B cell (primary cell): ENCODE data around the gene CHD6.

Experiments
- EZH2 ChIP-seq: IDR thresholded peaks from 2 replicates; pipeline ENCODE4 v1.6.1; 2012; ENCODE audit warnings: borderline replicate concordance, low read depth, mild to moderate bottlenecking, moderate library complexity, low read length; ENCODE audit not compliant: insufficient read depth, poor library complexity, severe bottlenecking
- TF ChIP-seq, protein P1 (sequence below): fragments of 200-600 bp; IDR thresholded peaks from one replicate; pipeline ENCODE4 v1.8.0; 2022; ENCODE audit warnings: antibody characterized with exemption, mild to moderate bottlenecking

DNA sequence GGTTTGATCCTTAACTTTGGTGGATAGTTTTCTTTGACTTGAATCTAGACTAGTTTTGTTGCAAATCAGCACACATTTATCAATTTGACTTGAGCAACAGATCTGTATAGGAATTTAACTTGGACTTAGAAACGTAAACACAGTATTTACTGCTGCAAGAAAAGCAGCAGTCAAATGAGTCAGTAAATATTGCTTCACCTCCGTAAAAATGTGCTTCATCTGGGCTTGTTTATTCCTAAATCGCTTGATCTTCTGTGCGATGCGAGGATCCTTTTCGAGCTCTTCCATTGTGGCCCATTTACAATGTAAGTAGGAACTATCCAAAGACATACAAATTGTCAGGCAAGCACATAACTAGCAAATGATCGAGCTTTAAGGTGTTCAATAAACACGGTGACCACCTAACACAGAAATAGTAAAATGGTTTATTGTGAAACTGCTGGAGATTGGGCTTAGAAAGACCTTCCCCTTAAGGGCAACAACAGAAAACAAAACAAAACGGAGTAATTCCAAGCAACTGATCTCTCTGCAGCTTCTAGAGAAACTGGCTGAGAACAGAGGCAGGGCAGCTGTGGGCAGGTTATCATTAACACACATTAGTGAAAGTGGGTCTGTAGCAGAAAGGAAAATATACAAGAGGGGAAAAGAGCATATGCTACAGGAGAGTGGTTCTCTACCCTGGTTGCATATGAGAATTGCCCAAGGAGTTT lies 120.8 kb downstream of the CHD6 start:
- no peak for TF ChIP-seq EZH2
- TF ChIP-seq, protein P1, sequence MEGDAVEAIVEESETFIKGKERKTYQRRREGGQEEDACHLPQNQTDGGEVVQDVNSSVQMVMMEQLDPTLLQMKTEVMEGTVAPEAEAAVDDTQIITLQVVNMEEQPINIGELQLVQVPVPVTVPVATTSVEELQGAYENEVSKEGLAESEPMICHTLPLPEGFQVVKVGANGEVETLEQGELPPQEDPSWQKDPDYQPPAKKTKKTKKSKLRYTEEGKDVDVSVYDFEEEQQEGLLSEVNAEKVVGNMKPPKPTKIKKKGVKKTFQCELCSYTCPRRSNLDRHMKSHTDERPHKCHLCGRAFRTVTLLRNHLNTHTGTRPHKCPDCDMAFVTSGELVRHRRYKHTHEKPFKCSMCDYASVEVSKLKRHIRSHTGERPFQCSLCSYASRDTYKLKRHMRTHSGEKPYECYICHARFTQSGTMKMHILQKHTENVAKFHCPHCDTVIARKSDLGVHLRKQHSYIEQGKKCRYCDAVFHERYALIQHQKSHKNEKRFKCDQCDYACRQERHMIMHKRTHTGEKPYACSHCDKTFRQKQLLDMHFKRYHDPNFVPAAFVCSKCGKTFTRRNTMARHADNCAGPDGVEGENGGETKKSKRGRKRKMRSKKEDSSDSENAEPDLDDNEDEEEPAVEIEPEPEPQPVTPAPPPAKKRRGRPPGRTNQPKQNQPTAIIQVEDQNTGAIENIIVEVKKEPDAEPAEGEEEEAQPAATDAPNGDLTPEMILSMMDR: no peak
